HepG2 (cell line): ENCODE measurements around the gene METTL16. TPM values are rescaled to one million over a fixed set of nuclear protein-coding genes. Genes with fewer than 3 reads are reported as not detected.

Experiments used
- ATAC-seq: fragments of 200-7000 bp; cut with Tn5 transposase; 3 replicates; pipeline ENCODE4 v1.9.1; 2020; ENCODE audit warnings: mild to moderate bottlenecking, moderate library complexity
- BruUV-seq: library from RNA; stranded (reverse); fragments of 400-500 nt; replicated peaks from 2 replicates; lab custom pipeline; 2021; lab: Mats Ljungman, UMichigan
- CTCF ChIA-PET: fragments of 300-600 bp; formaldehyde crosslinking; extraction: SDS; loops from one replicate; lab custom pipeline; 2021; ENCODE audit warnings: low total read pairs, inconsistent platforms, low intra/inter-chr PET ratio; lab: Yijun Ruan, JAX
- POLR2A ChIA-PET: fragments of 350-600 bp; sonication (Branson Sonifier 250); formaldehyde crosslinking; loops from one replicate; lab custom pipeline; 2020; ENCODE audit warnings: antibody characterized with exemption, inconsistent platforms; lab: Yijun Ruan, JAX
- DNase-seq: peaks from one replicate; pipeline ENCODE4 v3.0.0-alpha.2; 2015; ENCODE audit warnings: low spot score
- FAIRE-seq: peaks from 3 replicates; lab custom pipeline; 2011; peaks lifted over from hg19 to GRCh38; lab: Jason Lieb, UNC
- H2AFZ ChIP-seq: one replicate; pipeline ENCODE4 v1.6.1; 2011; ENCODE audit warnings: low read length, inconsistent platforms
- H3K27ac ChIP-seq: fragments of 300-600 bp; 3 replicates; pipeline ENCODE4 v1.8.0; 2011; ENCODE audit warnings: mixed run types, mild to moderate bottlenecking, mixed read lengths, low read length, inconsistent platforms; ENCODE audit not compliant: insufficient read depth; ENCODE audit errors: extremely low read length
- H3K27me3 ChIP-seq, 2 experiments: fragments of 200-600 bp in 1 of 2; 2 replicates in 1 of 2; 3 replicates in 1 of 2; pipeline versions ENCODE4 v1.6.0 to v1.8.0; 2011; ENCODE audit warnings: low read length in 2 of 2, mild to moderate bottlenecking in 2 of 2, moderate library complexity in 2 of 2, inconsistent platforms in 1 of 2; ENCODE audit not compliant: insufficient read depth in 2 of 2, control insufficient read depth in 1 of 2
- H3K36me3 ChIP-seq, 2 experiments: fragments of 200-600 bp in 1 of 2; replicated peaks in 1 of 2; 2 replicates in 1 of 2; 3 replicates in 1 of 2; pipeline versions ENCODE4 v1.5.1 to v1.8.0; 2011; ENCODE audit warnings: low read length in 2 of 2, inconsistent platforms in 1 of 2; ENCODE audit not compliant: insufficient read depth in 2 of 2, control insufficient read depth in 1 of 2
- H3K4me1 ChIP-seq: 2 replicates; pipeline ENCODE4 v1.5.1; 2012; ENCODE audit warnings: low read length, inconsistent platforms; ENCODE audit not compliant: insufficient read depth
- H3K4me2 ChIP-seq: 2 replicates; pipeline ENCODE4 v1.6.0; 2011; ENCODE audit warnings: low read depth, low read length, inconsistent platforms
- H3K4me3 ChIP-seq, 3 experiments: fragments of 200-600 bp in 1 of 3; sonication (generic), shearing (Covaris generic) in 1 of 3; replicated peaks in 1 of 3; 2 replicates each; pipeline ENCODE4 v1.5.1; 2011 to 2016; ENCODE audit warnings: low read length in 3 of 3, inconsistent platforms in 2 of 3, low read depth in 2 of 3, mild to moderate bottlenecking in 2 of 3, control low read depth in 1 of 3, mixed read lengths in 1 of 3; ENCODE audit not compliant: insufficient read depth in 1 of 3
- H3K79me2 ChIP-seq: one replicate; pipeline ENCODE4 v1.6.1; 2011; ENCODE audit warnings: low read length, inconsistent platforms; ENCODE audit not compliant: insufficient read depth
- H3K9ac ChIP-seq: 2 replicates; pipeline ENCODE4 v1.6.0; 2011; ENCODE audit warnings: mild to moderate bottlenecking, low read depth, low read length, inconsistent platforms; ENCODE audit not compliant: insufficient read depth
- H3K9me3 ChIP-seq: 2 replicates; pipeline ENCODE4 v1.5.1; 2012; ENCODE audit warnings: mild to moderate bottlenecking, low read length
- H4K20me1 ChIP-seq: 2 replicates; pipeline ENCODE4 v1.6.0; 2011; ENCODE audit warnings: inconsistent platforms, mild to moderate bottlenecking, low read length, moderate library complexity; ENCODE audit not compliant: insufficient read depth
- ARID3A ChIP-seq: IDR thresholded peaks from 2 replicates; pipeline ENCODE4 v1.6.1; 2012; ENCODE audit warnings: low read depth, low read length, improper control_type of control experiment
- CCDC6 ChIP-seq: sonication (generic); formaldehyde crosslinking; IDR thresholded peaks from 2 replicates; pipeline ENCODE4 v1.8.1; 2022; ENCODE audit warnings: mild to moderate bottlenecking, missing genetic modification reagents, moderate library complexity
- HBP1 ChIP-seq: IDR thresholded peaks from 2 replicates; pipeline ENCODE4 v1.6.1; 2016; ENCODE audit warnings: low read depth, control low read depth
- NFATC3 ChIP-seq: sonication (generic); formaldehyde crosslinking; IDR thresholded peaks from 2 replicates; pipeline ENCODE4 v1.5.1; 2020; ENCODE audit warnings: mild to moderate bottlenecking, missing genetic modification reagents
- NR2F2 ChIP-seq: IDR thresholded peaks from 2 replicates; pipeline ENCODE4 v1.6.1; 2012; ENCODE audit warnings: low read depth, inconsistent platforms, borderline replicate concordance
- RBAK ChIP-seq: sonication (generic); formaldehyde crosslinking; IDR thresholded peaks from 2 replicates; pipeline ENCODE4 v1.5.1; 2020; ENCODE audit warnings: mild to moderate bottlenecking, missing genetic modification reagents
- REST ChIP-seq, 2 experiments: IDR thresholded peaks; 2 replicates each; pipeline ENCODE4 v1.6.1; 2011 to 2012; ENCODE audit warnings: low read length in 2 of 2, borderline replicate concordance in 1 of 2, low read depth in 1 of 2, mild to moderate bottlenecking in 1 of 2, moderate library complexity in 1 of 2
- SNRNP70 ChIP-seq: fragments of 200-400 bp; formaldehyde crosslinking; IDR thresholded peaks from 2 replicates; pipeline ENCODE4 v1.6.1; 2017; ENCODE audit warnings: mild to moderate bottlenecking, low read depth, low read length, moderate library complexity
- TCF12 ChIP-seq, 2 experiments: fragments of 450-650 bp in 1 of 2; sonication (generic) in 1 of 2; formaldehyde crosslinking in 1 of 2; IDR thresholded peaks; 2 replicates each; pipeline versions ENCODE4 v1.6.1 to v1.8.0; 2017 to 2022; ENCODE audit warnings: antibody characterized with exemption in 1 of 2, mild to moderate bottlenecking in 1 of 2, missing genetic modification reagents in 1 of 2, moderate library complexity in 1 of 2
- ZNF281 ChIP-seq: sonication (generic); formaldehyde crosslinking; IDR thresholded peaks from 2 replicates; pipeline ENCODE4 v1.4.0; 2020; ENCODE audit warnings: missing genetic modification reagents, borderline replicate concordance
- ZNF331 ChIP-seq: sonication (generic); formaldehyde crosslinking; IDR thresholded peaks from 2 replicates; pipeline ENCODE4 v1.4.0; 2020; ENCODE audit warnings: missing genetic modification reagents
- ZNF724P ChIP-seq: sonication (generic); formaldehyde crosslinking; IDR thresholded peaks from 2 replicates; pipeline ENCODE4 v1.8.0; 2022; ENCODE audit warnings: missing genetic modification reagents, borderline replicate concordance
- ZSCAN25 ChIP-seq: sonication (generic); formaldehyde crosslinking; IDR thresholded peaks from 2 replicates; pipeline ENCODE4 v1.8.0; 2022; ENCODE audit warnings: mild to moderate bottlenecking, missing genetic modification reagents
- WGBS: methylation state at CpG from one replicate; pipeline ENCODE4 v1.1.6; 2017; ENCODE audit warnings: low lambda C conversion rate; 5-methylcytosine and 5-hydroxymethylcytosine counted together
- in situ Hi-C: cut with HindIII; loops from 2 replicates; pipeline ENCODE4 v1.10.0; 2017; ENCODE audit warnings: low pct_unique_long_range_greater_than_20kb; ENCODE audit not compliant: extremely low pct_ligation_motif_present
- intact Hi-C: fragments of 100-400 bp; cut with micrococcal nuclease; formaldehyde crosslinking; loops from one replicate; pipeline ENCODE4 v1.10.0; 2022; ENCODE audit not compliant: unreplicated experiment
- polyA plus RNA-seq, 8 experiments: library from polyadenylated mRNA; depleted of rRNA in 3 of 8; stranded (reverse) in 7 of 8; unstranded in 1 of 8; fragments of >200 nt; fragmentation: Illumina TruSeq in 4 of 8; extraction: Trizol in 4 of 8; gene quantifications; 2 replicates each; pipeline versions ENCODE4 v1.2.1 to v1.2.3, GENCODE V29; 2011 to 2016; ENCODE audit warnings: low read depth in 4 of 8, missing spikeins in 1 of 8, mixed read lengths in 1 of 8; ENCODE audit not compliant: insufficient read depth in 1 of 8
- total RNA-seq, 5 experiments: library from RNA; depleted of rRNA; stranded (reverse); fragments of >200 nt; fragmentation: Illumina TruSeq; extraction: Trizol; gene quantifications; 2 replicates each; pipeline ENCODE4 v1.2.3, GENCODE V29; 2016; ENCODE audit warnings: low read depth in 1 of 5

Gene METTL16
- total and polyA plus RNA-seq, 2 of the 13 experiments (the other 11 are each of a cell fraction or from before 2014, with no cell fraction given): 11.6 to 18.5 TPM

- Histone ChIP-seq H3K27ac (peak within 1 kb of the TSS; percentile 100), H4K20me1 (peaks cover 17% of the 10 kb centered on the region), H3K4me2 (peak within 1 kb of the TSS; percentile 97), H3K27me3 (no peaks in the 10 kb centered on the region; a peak in 2 of 5 replicates), H3K79me2 (peaks cover 24% of the 10 kb centered on the region), H2AFZ (no peak within 1 kb of the TSS), H3K36me3 (no peaks in the 10 kb centered on the region), H3K9ac (peak within 1 kb of the TSS; percentile 98), H3K4me1 (peaks cover 50% of the 10 kb centered on the region), H3K9me3 (no peaks in the 10 kb centered on the region), H3K4me3 (peak within 1 kb of the TSS; percentile 77 to 96 (median 87))
- FAIRE-seq (no peak), DNase-seq (peak; percentile 86), ATAC-seq (peak; percentile 10)
- no TSS peak for BruUV-seq
- ChIA-PET POLR2A (interaction anchor here (0.8 to 1.7 kb wide), 8 partner anchors 8 to 684 kb away, joined by 3 to 13 read pairs (median 3); partner anchors contain the start of gene TSR1), CTCF (no interaction called here)
- 0% methylated on average over 27 of the region's 51 CpGs for WGBS
- intact Hi-C loops (loop anchor here (1.0 to 5.0 kb wide), 3 partner anchors 9 to 64 kb away; partner anchors contain the start of genes SGSM2 and TSR1), in situ Hi-C loops (no loop called here)
- TF ChIP-seq ZSCAN25 (CRISPR knock-in tag) (no peak), NFATC3 (CRISPR knock-in tag) (no peak), ARID3A (no peak), REST (IDR thresholded peaks at IDR 0.05; ENCODE audit: borderline replicate concordance in 1 of 2, low read depth in 1 of 2, low read length in 2 of 2) (peak in 1 of 2 experiments; percentile 51; a peak in 1 of 4 replicates), ZNF281 (CRISPR knock-in tag) (no peak; the same call in 1 of the 2 replicates), CCDC6 (CRISPR knock-in tag) (peak; percentile 23; the same call in 1 of the 2 replicates), HBP1 (CRISPR knock-in tag) (no peak; the same call in 1 of the 2 replicates), ZNF331 (no peak), ZNF724P (CRISPR knock-in tag) (no peak), SNRNP70 (no peak), NR2F2 (no peak), TCF12 (IDR thresholded peaks at IDR 0.05) (no peak), TCF12 (CRISPR knock-in tag; IDR thresholded peaks at IDR 0.05) (no peak), RBAK (CRISPR knock-in tag) (no peak)
Observed at GRCh38 chr17:2400877-2401425, 110.7 kb downstream of the METTL16 start, which contains the start of gene MNT. MNT (minus strand) TSS chr17:2401060; CDS start chr17:2400712, 348 bp downstream.
